ENCODE results near the gene ANKRD16. TPM values are rescaled to one million over a fixed set of nuclear protein-coding genes. Genes with fewer than 3 reads are reported as not detected.
"Not testable (repeated sequence)": the region's sequence is repeated elsewhere in the genome, so short reads cannot be mapped to it uniquely, and the experiment has no call there.

The ANKRD16 gene
- total RNA-seq, 2 donors from 2014 or later, result 3.2 to 4.0 TPM

DNA sequence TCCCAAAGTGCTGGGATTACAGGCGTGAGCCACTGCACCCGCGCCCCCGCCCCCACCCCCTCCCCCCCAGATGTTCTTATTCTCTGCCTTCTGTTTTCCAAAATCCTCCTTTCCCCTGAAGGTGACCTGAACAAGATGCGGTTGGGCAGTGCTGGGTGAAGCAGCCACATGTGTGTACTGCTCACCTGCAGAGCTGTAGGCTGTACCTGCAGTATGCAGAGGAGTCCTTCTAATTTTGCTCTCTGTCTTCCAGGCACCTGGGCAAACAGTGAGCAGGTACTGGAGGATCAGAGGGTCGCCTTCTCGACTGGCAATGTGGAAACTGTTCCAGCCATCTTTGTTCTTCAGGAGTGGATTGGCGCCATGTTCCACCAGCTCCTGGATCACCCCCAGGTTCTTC is 2.1 kb downstream of the ANKRD16 start:
- H3K27me3 Mint-ChIP-seq, result no peaks in the 10 kb centered on the region
- no peaks in the 10 kb centered on the region for H3K9me3 ChIP-seq (ENCODE audit: control insufficient read depth, low read length, poor library complexity, severe bottlenecking)
- H3K4me1 Mint-ChIP-seq, result peaks cover 34% of the 10 kb centered on the region
- no peak overlapping the region for H3K4me3 Mint-ChIP-seq
- ATAC-seq (no peak), DNase-seq (no peak)
- no peaks in the 10 kb centered on the region for H3K36me3 Mint-ChIP-seq (ENCODE audit: low read depth)
- no peak overlapping the region for H3K27ac Mint-ChIP-seq

DNA sequence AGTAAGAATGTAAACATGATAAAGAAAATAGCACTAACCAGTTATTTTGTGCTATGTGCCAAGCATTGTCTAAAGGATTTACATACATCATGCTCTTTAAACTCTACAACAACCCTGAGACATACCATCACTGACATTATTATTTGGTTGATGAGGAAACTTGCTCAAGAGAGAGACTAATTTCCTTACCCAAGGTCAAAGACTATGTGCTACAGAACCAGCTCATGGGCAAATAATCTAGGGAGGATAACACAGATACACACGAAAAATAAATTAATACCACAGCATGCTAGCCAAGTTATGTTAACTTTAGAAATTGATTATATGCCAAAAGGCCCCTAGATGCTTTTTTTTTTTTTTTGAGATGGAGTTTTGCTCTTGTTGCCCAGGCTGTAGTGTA is 2.7 kb downstream of the ANKRD16 start:
- peaks cover 29% of the 10 kb centered on the region for H3K4me1 Mint-ChIP-seq
- ATAC-seq, result no peak

DNA sequence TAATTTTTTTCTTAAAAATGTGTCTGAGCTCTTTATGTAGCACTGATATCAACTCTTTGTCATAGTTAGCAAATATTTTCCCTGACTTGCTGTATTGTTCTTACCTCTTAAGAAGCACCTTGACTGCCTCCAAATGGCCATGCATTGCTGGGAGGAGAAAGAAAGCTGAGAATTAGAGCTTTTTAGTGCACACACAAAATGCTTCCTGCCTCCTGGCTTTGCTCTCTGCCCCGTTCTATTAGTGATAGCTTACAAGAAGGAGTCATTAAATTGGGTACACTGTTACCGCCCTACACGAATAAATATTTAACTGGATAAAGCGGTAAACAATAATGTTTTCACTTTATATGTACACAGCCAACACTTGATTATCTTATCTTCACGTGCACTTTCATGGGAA is 4.1 kb downstream of the ANKRD16 start:
- H3K9me3 ChIP-seq (ENCODE audit: control insufficient read depth, low read length, poor library complexity, severe bottlenecking), result no peaks in the 10 kb centered on the region
- ATAC-seq, result no peak
- Mint-ChIP-seq H3K36me3 (ENCODE audit: low read depth) (no peaks in the 10 kb centered on the region), H3K4me1 (peaks cover 19% of the 10 kb centered on the region), H3K27ac (no peak overlapping the region), H3K27me3 (no peaks in the 10 kb centered on the region), H3K4me3 (no peak overlapping the region)
- no peak for DNase-seq

More for the DNA sequence above, 2.7 kb downstream of the ANKRD16 start:
- Mint-ChIP-seq H3K36me3 (ENCODE audit: low read depth) (no peaks in the 10 kb centered on the region), H3K27me3 (no peaks in the 10 kb centered on the region), H3K27ac (no peak overlapping the region), H3K4me3 (no peak overlapping the region)
- no peak for DNase-seq
- no peaks in the 10 kb centered on the region for H3K9me3 ChIP-seq (ENCODE audit: control insufficient read depth, low read length, poor library complexity, severe bottlenecking)

DNA sequence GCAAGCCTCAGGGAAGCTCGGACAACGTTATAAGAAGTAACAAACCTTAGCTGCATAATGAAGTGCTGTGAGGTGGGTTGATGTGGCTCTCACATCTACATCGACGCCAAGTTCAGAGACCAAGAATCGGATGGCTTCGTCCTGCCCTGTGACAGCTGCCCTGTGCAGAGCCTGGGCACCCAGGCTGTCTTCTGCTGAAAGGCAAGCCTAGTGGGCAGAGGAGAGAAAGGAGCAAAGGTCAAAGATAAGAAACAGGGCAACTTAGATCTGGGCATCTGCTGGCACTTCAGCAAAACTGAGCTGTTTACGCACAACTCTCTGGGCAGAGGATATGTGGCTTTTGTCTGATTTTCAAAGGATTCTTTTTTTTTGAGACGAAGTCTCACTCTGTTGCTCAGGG is 6.7 kb downstream of the ANKRD16 start:
- H3K27ac Mint-ChIP-seq, result no peak overlapping the region
- no peaks in the 10 kb centered on the region for H3K27me3 Mint-ChIP-seq
- no peaks in the 10 kb centered on the region for H3K36me3 Mint-ChIP-seq (ENCODE audit: low read depth)
- H3K9me3 ChIP-seq (ENCODE audit: control insufficient read depth, low read length, poor library complexity, severe bottlenecking), result no peaks in the 10 kb centered on the region
- ATAC-seq (no peak), DNase-seq (no peak)
- peaks cover 11% of the 10 kb centered on the region for H3K4me1 Mint-ChIP-seq
- no peak overlapping the region for H3K4me3 Mint-ChIP-seq

DNA sequence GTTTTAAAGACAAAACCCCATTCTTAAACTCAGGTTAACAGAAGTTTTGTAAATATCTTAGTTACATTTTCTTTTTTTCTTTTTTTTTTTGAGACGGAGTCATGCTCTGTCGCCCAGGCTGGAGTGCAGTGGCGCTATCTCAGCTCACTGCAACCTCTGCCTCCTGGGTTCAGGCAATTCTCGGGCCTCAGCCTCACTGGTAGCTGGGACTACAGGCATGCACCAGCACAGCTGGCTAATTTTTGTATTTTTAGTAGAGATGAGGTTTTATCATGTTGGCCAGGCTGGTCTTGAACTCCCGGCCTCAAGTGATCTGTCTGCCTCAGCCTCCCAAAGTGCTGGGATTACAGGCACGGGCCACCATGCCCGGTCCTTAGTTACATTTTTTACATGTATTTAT is 12.7 kb downstream of the ANKRD16 start:
- not testable (repeated sequence) for H3K36me3 Mint-ChIP-seq (ENCODE audit: low read depth); H3K9me3 ChIP-seq (ENCODE audit: control insufficient read depth, low read length, poor library complexity, severe bottlenecking); DNase-seq; H3K4me3 Mint-ChIP-seq; ATAC-seq; H3K27ac Mint-ChIP-seq; H3K27me3 Mint-ChIP-seq; H3K4me1 Mint-ChIP-seq

DNA sequence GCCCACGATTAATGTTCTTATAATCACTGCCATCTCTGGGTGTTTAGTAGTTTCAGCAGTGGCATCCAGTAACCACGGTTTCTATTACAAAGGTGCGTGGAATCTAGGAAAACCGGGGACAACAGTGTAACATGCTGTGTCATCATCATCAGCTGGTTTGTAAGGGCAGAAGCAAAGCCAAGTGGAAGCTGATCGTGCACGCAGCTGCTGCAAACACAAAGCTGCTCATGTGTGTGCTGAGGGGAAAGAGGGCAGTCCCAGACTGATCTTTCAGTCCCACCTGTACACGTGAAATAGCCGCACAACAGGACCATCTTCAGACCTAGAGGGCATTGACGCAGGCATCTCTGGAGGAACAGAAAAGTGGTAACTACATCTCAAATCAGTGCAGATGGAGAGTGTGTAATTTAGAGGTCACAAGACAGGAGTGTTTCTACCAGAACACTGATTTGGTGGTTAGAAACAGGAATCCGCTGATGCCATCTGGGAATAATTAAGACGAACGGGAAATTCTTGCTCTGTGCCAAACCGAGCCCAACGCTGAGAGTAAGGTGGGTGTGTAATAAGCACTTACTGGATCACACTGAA is 13.4 kb downstream of the ANKRD16 start:
- H3K4me1 Mint-ChIP-seq, result peaks cover 8% of the 10 kb centered on the region
- H3K36me3 Mint-ChIP-seq (ENCODE audit: low read depth), result peaks cover 11% of the 10 kb centered on the region
- no peak overlapping the region for H3K4me3 Mint-ChIP-seq
- no peak overlapping the region for H3K27ac Mint-ChIP-seq
- no peak for DNase-seq
- no peaks in the 10 kb centered on the region for H3K9me3 ChIP-seq (ENCODE audit: control insufficient read depth, low read length, poor library complexity, severe bottlenecking)
- no peaks in the 10 kb centered on the region for H3K27me3 Mint-ChIP-seq
- ATAC-seq, result no peak

DNA sequence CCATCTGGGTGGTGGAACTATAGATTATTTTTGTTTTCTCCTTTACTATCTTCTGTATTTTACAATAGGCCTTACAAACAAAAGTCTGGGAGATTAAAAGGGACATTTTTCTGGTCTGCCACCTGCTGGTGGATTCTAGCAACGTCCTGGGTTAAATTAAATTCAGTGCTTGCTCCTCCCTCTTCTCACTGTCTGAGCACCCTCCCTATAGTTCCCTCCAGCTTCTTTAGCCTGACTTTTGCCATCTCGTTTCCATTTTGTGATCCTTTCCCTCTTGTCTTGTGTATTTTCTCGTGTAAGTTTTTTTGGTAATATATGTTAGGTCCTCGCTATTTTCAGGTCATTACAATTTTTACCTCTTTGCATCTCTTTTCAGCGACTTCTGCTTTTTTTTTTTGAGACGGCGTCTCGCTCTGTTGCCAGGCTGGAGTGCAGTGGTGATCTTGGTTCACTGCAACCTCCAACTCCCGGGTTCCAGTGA is 16.1 kb downstream of the ANKRD16 start:
- H3K4me1 Mint-ChIP-seq, result peaks cover 7% of the 10 kb centered on the region
- H3K4me3 Mint-ChIP-seq, result peak overlapping the region; percentile 69
- peaks cover 17% of the 10 kb centered on the region for H3K36me3 Mint-ChIP-seq (ENCODE audit: low read depth)
- H3K27me3 Mint-ChIP-seq, result no peaks in the 10 kb centered on the region
- H3K27ac Mint-ChIP-seq, result no peak overlapping the region
- no peaks in the 10 kb centered on the region for H3K9me3 ChIP-seq (ENCODE audit: control insufficient read depth, low read length, poor library complexity, severe bottlenecking)
- ATAC-seq, result peak; percentile 94
- DNase-seq, result peak; percentile 23 to 58 (median 28)

DNA sequence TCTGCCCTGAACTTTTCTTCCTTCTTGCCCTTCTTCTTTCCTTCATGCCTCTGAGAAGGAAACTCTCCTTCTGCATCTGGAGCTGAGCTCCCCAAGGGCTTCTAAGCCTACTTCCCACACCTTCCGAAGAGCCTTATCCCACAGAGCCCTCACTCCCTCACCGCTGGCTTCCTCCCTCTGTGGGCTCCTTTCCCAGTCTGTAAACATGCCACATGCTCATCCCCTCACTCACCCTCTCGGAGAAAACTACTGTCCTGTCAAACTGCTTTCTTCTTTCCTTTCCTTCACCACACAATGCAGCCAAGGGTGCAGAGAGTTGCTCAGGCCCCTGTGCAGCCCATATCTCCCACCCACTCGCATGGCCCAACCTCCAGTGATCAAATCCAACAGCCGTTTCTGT is 18.1 kb downstream of the ANKRD16 start:
- no peak overlapping the region for H3K27ac Mint-ChIP-seq
- H3K4me3 Mint-ChIP-seq, result no peak overlapping the region
- ATAC-seq (no peak), DNase-seq (no peak)
- H3K9me3 ChIP-seq (ENCODE audit: control insufficient read depth, low read length, poor library complexity, severe bottlenecking), result no peaks in the 10 kb centered on the region
- peaks cover 18% of the 10 kb centered on the region for H3K36me3 Mint-ChIP-seq (ENCODE audit: low read depth)
- H3K4me1 Mint-ChIP-seq, result peaks cover 9% of the 10 kb centered on the region
- H3K27me3 Mint-ChIP-seq, result no peaks in the 10 kb centered on the region

DNA sequence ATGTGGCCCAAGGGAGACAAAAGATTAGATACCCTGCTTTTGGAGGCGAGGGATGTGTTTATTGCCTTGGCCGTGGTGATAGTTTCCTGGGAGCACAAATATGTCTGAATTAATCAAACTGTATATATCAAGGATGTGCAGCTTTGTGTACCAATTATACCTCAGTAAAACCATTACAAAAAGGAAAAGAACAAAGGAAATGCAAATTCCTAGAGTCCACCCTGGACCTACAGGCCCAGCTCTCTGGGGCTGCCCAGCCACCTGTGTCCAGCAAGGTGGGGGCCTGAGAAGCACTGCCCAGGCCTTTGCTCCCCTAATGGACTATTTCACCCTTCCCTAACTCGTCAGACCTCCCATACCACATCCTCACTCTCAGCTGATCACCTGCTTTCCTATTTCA is 20.5 kb downstream of the ANKRD16 start:
- H3K4me3 Mint-ChIP-seq, result no peak overlapping the region
- H3K4me1 Mint-ChIP-seq, result peaks cover 13% of the 10 kb centered on the region
- H3K36me3 Mint-ChIP-seq (ENCODE audit: low read depth), result peaks cover 13% of the 10 kb centered on the region
- no peak overlapping the region for H3K27ac Mint-ChIP-seq
- no peak for ATAC-seq
- H3K9me3 ChIP-seq (ENCODE audit: control insufficient read depth, low read length, poor library complexity, severe bottlenecking), result no peaks in the 10 kb centered on the region
- no peaks in the 10 kb centered on the region for H3K27me3 Mint-ChIP-seq
- no peak for DNase-seq

DNA sequence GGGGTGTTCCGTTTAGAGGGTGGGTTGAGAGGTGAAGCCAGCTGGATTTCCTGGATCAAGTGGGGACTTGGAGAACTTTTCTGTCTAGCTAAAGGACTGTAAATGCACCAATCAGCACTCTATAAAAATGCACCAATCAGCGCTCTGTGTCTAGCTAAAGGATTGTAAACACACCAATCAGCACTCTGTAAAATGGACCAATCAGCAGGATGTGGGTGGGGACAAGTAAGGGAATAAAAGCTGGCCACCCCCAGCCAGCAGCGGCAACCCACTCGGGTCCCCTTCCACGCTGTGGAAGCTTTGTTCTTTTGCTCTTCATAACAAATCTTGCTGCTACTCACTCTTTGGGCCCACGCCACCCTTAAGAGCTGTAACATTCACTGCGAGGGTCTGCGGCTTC is 21.3 kb downstream of the ANKRD16 start:
- ATAC-seq; H3K4me1 Mint-ChIP-seq; DNase-seq; H3K4me3 Mint-ChIP-seq; H3K27me3 Mint-ChIP-seq; H3K9me3 ChIP-seq (ENCODE audit: control insufficient read depth, low read length, poor library complexity, severe bottlenecking); H3K27ac Mint-ChIP-seq: not testable (repeated sequence)
- H3K36me3 Mint-ChIP-seq (ENCODE audit: low read depth), result peaks cover 15% of the 10 kb centered on the region

DNA sequence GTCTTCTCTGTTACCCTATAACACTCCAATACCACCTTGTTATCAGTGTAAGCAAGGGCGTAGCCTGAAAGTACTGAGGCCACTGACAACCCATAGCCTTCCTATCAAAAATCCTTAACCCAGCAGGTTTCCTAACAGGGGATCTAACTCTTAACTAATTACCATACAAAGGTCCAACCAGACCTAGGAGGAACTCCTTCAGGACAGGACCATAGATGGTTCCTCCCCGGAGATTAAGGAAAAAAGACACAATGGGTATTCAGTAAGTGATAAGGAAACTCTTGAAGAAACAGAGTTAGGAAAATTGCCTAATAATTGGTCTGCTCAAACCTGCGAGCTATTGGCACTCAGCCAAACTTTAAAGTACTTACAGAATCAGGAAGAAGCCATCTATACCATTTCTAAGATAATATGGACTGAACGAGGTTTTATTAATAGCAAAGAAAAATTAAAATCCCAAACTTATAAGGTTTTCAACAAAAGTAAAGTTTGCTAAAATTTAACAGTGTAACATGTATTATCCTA is 22.5 kb downstream of the ANKRD16 start:
- not testable (repeated sequence) for H3K9me3 ChIP-seq (ENCODE audit: control insufficient read depth, low read length, poor library complexity, severe bottlenecking); H3K27ac Mint-ChIP-seq; H3K4me1 Mint-ChIP-seq; DNase-seq; H3K27me3 Mint-ChIP-seq; ATAC-seq; H3K4me3 Mint-ChIP-seq
- H3K36me3 Mint-ChIP-seq (ENCODE audit: low read depth), result peaks cover 15% of the 10 kb centered on the region

DNA sequence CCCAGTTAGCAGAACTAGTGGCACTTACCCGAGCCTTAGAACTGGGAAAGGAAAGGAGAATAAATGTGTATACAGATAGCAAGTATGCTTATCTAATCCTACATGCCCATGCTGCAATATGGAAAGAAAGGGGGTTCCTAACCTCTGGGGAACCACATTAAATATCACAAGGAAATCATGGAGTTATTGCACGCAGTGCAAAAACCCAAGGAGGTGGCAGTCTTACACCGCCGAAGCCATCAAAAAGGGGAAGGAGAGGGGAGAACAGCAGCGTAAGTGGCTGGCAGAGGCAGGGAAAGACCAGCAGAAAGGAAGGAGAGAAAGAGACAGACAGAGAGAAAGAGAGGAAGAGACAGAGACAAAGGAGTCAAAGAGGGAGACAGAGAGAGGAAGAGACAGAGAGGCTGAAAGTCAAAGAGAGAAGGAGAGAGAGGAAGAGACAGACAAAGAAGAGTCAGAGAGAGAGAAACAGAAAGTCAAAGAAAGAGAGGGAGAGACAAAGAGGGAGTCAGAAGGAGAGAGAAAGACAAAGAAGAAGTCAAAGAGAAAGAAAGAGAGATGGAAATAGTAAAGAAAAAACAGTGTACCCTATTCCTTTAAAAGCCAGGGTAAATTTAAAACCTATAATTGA is 23.1 kb downstream of the ANKRD16 start:
- not testable (repeated sequence) for DNase-seq; H3K4me1 Mint-ChIP-seq; H3K9me3 ChIP-seq (ENCODE audit: control insufficient read depth, low read length, poor library complexity, severe bottlenecking); ATAC-seq; H3K27me3 Mint-ChIP-seq; H3K27ac Mint-ChIP-seq
- peak overlapping the region; percentile 47 for H3K4me3 Mint-ChIP-seq
- H3K36me3 Mint-ChIP-seq (ENCODE audit: low read depth), result peaks cover 13% of the 10 kb centered on the region

DNA sequence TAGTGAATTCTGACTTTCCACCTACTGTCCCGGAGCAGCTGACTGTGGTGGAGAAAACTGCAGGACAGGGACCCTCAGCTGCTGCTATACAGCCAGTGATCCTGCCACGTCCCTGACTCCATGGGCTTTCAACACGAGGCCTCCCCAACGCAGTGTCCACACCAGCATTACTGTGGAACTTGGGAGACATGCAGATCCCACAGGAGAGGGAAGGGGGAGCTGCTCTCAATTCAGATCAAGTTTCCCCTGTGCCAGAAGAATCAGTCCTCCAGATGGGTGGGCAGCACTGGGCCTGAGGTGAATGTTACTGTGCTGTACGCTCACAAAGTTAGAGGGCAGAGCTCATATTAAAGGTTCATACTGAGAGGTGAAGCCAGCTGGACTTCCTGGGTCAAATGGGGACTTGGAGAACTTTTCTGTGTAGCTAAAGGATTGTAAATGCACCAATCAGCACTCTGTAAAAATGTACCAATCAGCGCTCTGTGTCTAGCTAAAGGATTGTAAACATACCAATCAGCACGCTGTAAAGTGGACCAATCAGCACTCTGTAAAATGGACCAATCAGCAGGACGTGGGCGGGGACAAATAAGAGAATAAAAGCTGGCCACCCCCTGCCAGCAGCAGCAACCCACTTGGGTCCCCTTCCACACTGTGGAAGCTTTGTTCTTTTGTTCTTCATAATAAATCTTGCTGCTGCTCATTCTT is 26.6 kb downstream of the ANKRD16 start:
- not testable (repeated sequence) for DNase-seq; ATAC-seq; H3K27me3 Mint-ChIP-seq; H3K4me1 Mint-ChIP-seq; H3K27ac Mint-ChIP-seq; H3K9me3 ChIP-seq (ENCODE audit: control insufficient read depth, low read length, poor library complexity, severe bottlenecking); H3K4me3 Mint-ChIP-seq; H3K36me3 Mint-ChIP-seq (ENCODE audit: low read depth)

All from T-helper 17 cell (primary cell).